Measurements from ENCODE around the gene TMED4.

Gene TMED4

GRCh38 chr7:44595934-44596635 is 14.1 kb upstream of the TMED4 start:
- Histone ChIP-seq H3K4me1 (no peaks in the 10 kb centered on the region), H3K36me3 (replicated peaks) (no peaks in the 10 kb centered on the region), H3K4me3 (no peak overlapping the region), H3K9me3 (no peaks in the 10 kb centered on the region), H3K27me3 (ENCODE audit: low read depth) (no peaks in the 10 kb centered on the region)
- DNase-seq (ENCODE audit: low spot score in 2 of 2): no peak
- in situ Hi-C loops (cut with MboI; ENCODE audit: low sequenced_read_pairs): loop anchor here (25.0 kb wide), 1 partner anchor 516 kb away; the partner anchor contains the start of gene TBRG4

GRCh38 chr7:44590910-44591309 is 8.9 kb upstream of the TMED4 start:
- no peak for DNase-seq (ENCODE audit: low spot score in 2 of 2)
- no peaks in the 10 kb centered on the region for H3K4me1 ChIP-seq
- H3K4me3 ChIP-seq: no peak overlapping the region
- no peaks in the 10 kb centered on the region for H3K9me3 ChIP-seq
- no peaks in the 10 kb centered on the region for H3K36me3 ChIP-seq (replicated peaks)
- in situ Hi-C loops (cut with MboI; ENCODE audit: low sequenced_read_pairs): loop anchor here (25.0 kb wide), 1 partner anchor 521 kb away; the partner anchor contains the start of gene TBRG4
- no peaks in the 10 kb centered on the region for H3K27me3 ChIP-seq (ENCODE audit: low read depth)

- in situ Hi-C loops (cut with MboI; ENCODE audit: low sequenced_read_pairs): loop anchor here (25.0 kb wide), 1 partner anchor 524 kb away; the partner anchor contains the start of gene TBRG4
- no peaks in the 10 kb centered on the region for H3K9me3 ChIP-seq
- H3K4me1 ChIP-seq: no peaks in the 10 kb centered on the region; the same call in 1 of the 2 replicates
- peak; percentile 47 to 58 for DNase-seq (ENCODE audit: low spot score in 2 of 2)
- no peaks in the 10 kb centered on the region for H3K36me3 ChIP-seq (replicated peaks)
- no peak overlapping the region for H3K4me3 ChIP-seq
- no peaks in the 10 kb centered on the region for H3K27me3 ChIP-seq (ENCODE audit: low read depth)
Observed at GRCh38 chr7:44587843-44588711, 6.0 kb upstream of the TMED4 start.

GRCh38 chr7:44583146-44583865 is 1.3 kb upstream of the TMED4 start:
- Histone ChIP-seq H3K27me3 (ENCODE audit: low read depth) (no peaks in the 10 kb centered on the region), H3K4me3 (peak overlapping the region; percentile 80; the same call in 1 of the 2 replicates), H3K36me3 (replicated peaks) (peaks cover 29% of the 10 kb centered on the region), H3K4me1 (peaks cover 12% of the 10 kb centered on the region), H3K9me3 (peaks cover 2% of the 10 kb centered on the region; the same call in 1 of the 2 replicates)
- in situ Hi-C loops (cut with MboI; ENCODE audit: low sequenced_read_pairs): loop anchor here (25.0 kb wide), 1 partner anchor 529 kb away; the partner anchor contains the start of gene TBRG4
- no peak for DNase-seq (ENCODE audit: low spot score in 2 of 2)

GRCh38 chr7:44580945-44581878 is 819 bp downstream of the TMED4 start:
- peaks cover 2% of the 10 kb centered on the region; the same call in 1 of the 2 replicates for H3K9me3 ChIP-seq
- DNase-seq (ENCODE audit: low spot score in 2 of 2): peak in 1 of 2 experiments; percentile 33
- in situ Hi-C loops (cut with MboI; ENCODE audit: low sequenced_read_pairs): loop anchor here (25.0 kb wide), 1 partner anchor 531 kb away; the partner anchor contains the start of gene TBRG4
- peaks cover 12% of the 10 kb centered on the region for H3K4me1 ChIP-seq
- peak overlapping the region; percentile 80 for H3K4me3 ChIP-seq
- peaks cover 34% of the 10 kb centered on the region for H3K36me3 ChIP-seq (replicated peaks)
- H3K27me3 ChIP-seq (ENCODE audit: low read depth): no peaks in the 10 kb centered on the region

- H3K27me3 ChIP-seq (ENCODE audit: low read depth): no peaks in the 10 kb centered on the region
- DNase-seq (ENCODE audit: low spot score in 2 of 2): no peak
- no peaks in the 10 kb centered on the region; the same call in 1 of the 2 replicates for H3K9me3 ChIP-seq
- H3K4me1 ChIP-seq: peaks cover 13% of the 10 kb centered on the region
- no peak overlapping the region for H3K4me3 ChIP-seq
- in situ Hi-C loops (cut with MboI; ENCODE audit: low sequenced_read_pairs): loop anchor here (25.0 kb wide), 1 partner anchor 536 kb away; the partner anchor contains the start of gene TBRG4
- peaks cover 63% of the 10 kb centered on the region for H3K36me3 ChIP-seq (replicated peaks)
Observed at GRCh38 chr7:44576228-44576627, 5.8 kb downstream of the TMED4 start.

GRCh38 chr7:44575054-44575453 is 7.0 kb downstream of the TMED4 start:
- peaks cover 6% of the 10 kb centered on the region for H3K4me1 ChIP-seq
- H3K27me3 ChIP-seq (ENCODE audit: low read depth): no peaks in the 10 kb centered on the region
- DNase-seq (ENCODE audit: low spot score in 2 of 2): no peak
- H3K9me3 ChIP-seq: no peaks in the 10 kb centered on the region
- peaks cover 66% of the 10 kb centered on the region for H3K36me3 ChIP-seq (replicated peaks)
- H3K4me3 ChIP-seq: no peak overlapping the region
- in situ Hi-C loops (cut with MboI; ENCODE audit: low sequenced_read_pairs): loop anchor here (25.0 kb wide), 1 partner anchor 537 kb away; the partner anchor contains the start of gene TBRG4

DNA sequence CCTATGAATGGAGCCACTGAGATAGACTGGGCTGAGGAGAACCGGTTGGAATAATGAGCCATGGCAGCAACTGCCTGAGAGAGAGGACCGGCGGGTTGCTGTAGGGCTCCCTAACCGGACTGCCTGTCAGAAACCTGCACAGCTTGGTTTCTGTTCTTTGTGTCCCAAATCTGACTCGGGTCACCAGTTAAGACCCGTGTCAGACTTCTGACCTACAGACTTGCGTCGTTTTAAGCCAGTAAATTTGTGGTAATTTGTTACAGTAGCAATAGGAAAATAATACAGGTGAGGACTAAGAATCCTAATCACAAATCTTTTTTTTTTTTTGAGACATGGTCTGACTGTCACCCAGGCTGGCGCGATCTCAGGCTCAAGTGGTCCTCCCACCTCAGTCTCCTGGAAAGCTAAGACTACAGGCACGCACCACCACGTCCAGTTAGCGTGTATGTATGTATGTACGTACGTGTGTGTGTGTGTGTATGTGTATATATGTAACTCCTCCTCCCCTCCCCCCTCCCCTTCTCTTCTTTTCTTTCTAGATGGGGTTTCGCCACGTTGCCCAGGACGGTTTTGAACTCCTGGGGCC is 7.7 kb downstream of the TMED4 start:
- H3K4me1 ChIP-seq: peaks cover 6% of the 10 kb centered on the region
- H3K36me3 ChIP-seq (replicated peaks): peaks cover 66% of the 10 kb centered on the region
- H3K27me3 ChIP-seq (ENCODE audit: low read depth): no peaks in the 10 kb centered on the region
- in situ Hi-C loops (cut with MboI; ENCODE audit: low sequenced_read_pairs): no loop called here
- no peaks in the 10 kb centered on the region for H3K9me3 ChIP-seq
- peak overlapping the region; percentile 85 for H3K4me3 ChIP-seq
- no peak for DNase-seq (ENCODE audit: low spot score in 2 of 2)

GRCh38 chr7:44573464-44574286 is 8.4 kb downstream of the TMED4 start, which contains the start of gene DDX56:
TSS of gene DDX56 (minus strand) at chr7:44573908. CDS start at chr7:44573895, 13 bp downstream.
- no peaks in the 10 kb centered on the region for H3K9me3 ChIP-seq
- H3K4me1 ChIP-seq: peaks cover 6% of the 10 kb centered on the region
- in situ Hi-C loops (cut with MboI; ENCODE audit: low sequenced_read_pairs): no loop called here
- H3K27me3 ChIP-seq (ENCODE audit: low read depth): no peaks in the 10 kb centered on the region
- DNase-seq (ENCODE audit: low spot score in 2 of 2): peak; percentile 93 to 95
- H3K4me3 ChIP-seq: peak within 1 kb of the TSS; percentile 85
- H3K36me3 ChIP-seq (replicated peaks): peaks cover 67% of the 10 kb centered on the region

GRCh38 chr7:44572771-44573170 is 9.3 kb downstream of the TMED4 start:
- no peak for DNase-seq (ENCODE audit: low spot score in 2 of 2)
- H3K4me3 ChIP-seq: peak overlapping the region; percentile 85
- in situ Hi-C loops (cut with MboI; ENCODE audit: low sequenced_read_pairs): no loop called here
- no peaks in the 10 kb centered on the region for H3K9me3 ChIP-seq
- H3K27me3 ChIP-seq (ENCODE audit: low read depth): no peaks in the 10 kb centered on the region
- H3K4me1 ChIP-seq: peaks cover 6% of the 10 kb centered on the region
- peaks cover 69% of the 10 kb centered on the region for H3K36me3 ChIP-seq (replicated peaks)

GRCh38 chr7:44569959-44570358 is 12.1 kb downstream of the TMED4 start:
- Histone ChIP-seq H3K36me3 (replicated peaks) (peaks cover 84% of the 10 kb centered on the region), H3K4me3 (no peak overlapping the region), H3K27me3 (ENCODE audit: low read depth) (no peaks in the 10 kb centered on the region), H3K9me3 (no peaks in the 10 kb centered on the region), H3K4me1 (peaks cover 6% of the 10 kb centered on the region)
- DNase-seq (ENCODE audit: low spot score in 2 of 2): no peak
- in situ Hi-C loops (cut with MboI; ENCODE audit: low sequenced_read_pairs): no loop called here
